Measurements from ENCODE around the gene ZNHIT1.
A peak's percentile ranks its signal among the peaks of the same experiment; 100 is the strongest.

The ZNHIT1 gene

DNA sequence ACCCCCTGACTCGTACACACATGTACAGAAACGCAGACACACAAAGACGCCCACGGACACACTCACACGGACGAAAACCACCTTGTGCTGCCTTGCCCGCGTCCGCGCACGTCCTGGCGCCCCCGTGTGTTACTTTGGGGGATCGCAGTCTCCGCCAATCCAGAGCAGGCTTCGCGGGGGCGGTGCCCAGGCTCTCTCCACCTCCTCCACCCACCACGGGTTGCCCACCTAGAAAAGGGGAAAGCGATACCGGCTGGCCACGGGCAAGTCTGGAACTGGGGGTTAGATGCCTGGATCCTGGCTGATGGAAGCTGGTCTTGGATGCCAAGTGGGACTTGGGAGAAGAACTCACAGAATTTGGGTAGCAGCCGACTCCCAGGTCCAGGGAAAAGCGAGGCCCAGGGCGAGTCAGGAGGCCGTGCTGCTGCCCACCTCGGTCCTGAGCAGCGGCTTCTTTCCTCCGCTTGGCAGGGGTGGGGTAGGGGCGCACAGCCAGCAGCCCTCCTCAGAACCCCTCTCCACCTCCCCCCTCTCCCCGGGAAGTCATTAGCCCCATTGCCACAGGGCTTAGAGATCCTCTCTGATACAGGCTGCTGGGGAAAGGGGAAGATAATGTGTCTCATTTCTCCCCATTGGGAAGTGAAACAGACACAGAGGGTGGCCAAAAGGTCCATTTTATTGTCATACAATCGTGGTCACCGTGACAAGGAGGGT is 48.0 kb upstream of the ZNHIT1 start:
- peaks cover 42% of the 10 kb centered on the region for H3K27me3 ChIP-seq (ENCODE audit: low read depth, low read length)
- H3K4me3 ChIP-seq (ENCODE audit: low read length) = peak overlapping the region; percentile 75
- no peaks in the 10 kb centered on the region for H3K79me2 ChIP-seq (ENCODE audit: low read length)
- H4K20me1 ChIP-seq (ENCODE audit: insufficient read depth, low read length) = no peaks in the 10 kb centered on the region
- no peaks in the 10 kb centered on the region for H3K36me3 ChIP-seq (replicated peaks; ENCODE audit: low read depth, low read length)
- H3K27ac ChIP-seq (ENCODE audit: low read length) = no peak overlapping the region
- TF ChIP-seq EZH2phosphoT487 (IDR thresholded peaks at IDR 0.05; ENCODE audit: low read depth) (no peak), CTCF (IDR thresholded peaks at IDR 0.05; ENCODE audit: low read depth, low read length) (peak; percentile 86)
- H3K9me3 ChIP-seq (ENCODE audit: insufficient read depth, low read length) = no peaks in the 10 kb centered on the region
- 0 out of 2 replicates have a peak overlapping the region, but pooled peaks have one; percentile 28 for H3K9ac ChIP-seq (ENCODE audit: low read length)
- peak overlapping the region; percentile 97 for H2AFZ ChIP-seq (ENCODE audit: low read depth, low read length)
- H3K4me2 ChIP-seq (ENCODE audit: low read length) = peak overlapping the region; percentile 99
- peaks cover 21% of the 10 kb centered on the region for H3K4me1 ChIP-seq (ENCODE audit: low read length)

DNA sequence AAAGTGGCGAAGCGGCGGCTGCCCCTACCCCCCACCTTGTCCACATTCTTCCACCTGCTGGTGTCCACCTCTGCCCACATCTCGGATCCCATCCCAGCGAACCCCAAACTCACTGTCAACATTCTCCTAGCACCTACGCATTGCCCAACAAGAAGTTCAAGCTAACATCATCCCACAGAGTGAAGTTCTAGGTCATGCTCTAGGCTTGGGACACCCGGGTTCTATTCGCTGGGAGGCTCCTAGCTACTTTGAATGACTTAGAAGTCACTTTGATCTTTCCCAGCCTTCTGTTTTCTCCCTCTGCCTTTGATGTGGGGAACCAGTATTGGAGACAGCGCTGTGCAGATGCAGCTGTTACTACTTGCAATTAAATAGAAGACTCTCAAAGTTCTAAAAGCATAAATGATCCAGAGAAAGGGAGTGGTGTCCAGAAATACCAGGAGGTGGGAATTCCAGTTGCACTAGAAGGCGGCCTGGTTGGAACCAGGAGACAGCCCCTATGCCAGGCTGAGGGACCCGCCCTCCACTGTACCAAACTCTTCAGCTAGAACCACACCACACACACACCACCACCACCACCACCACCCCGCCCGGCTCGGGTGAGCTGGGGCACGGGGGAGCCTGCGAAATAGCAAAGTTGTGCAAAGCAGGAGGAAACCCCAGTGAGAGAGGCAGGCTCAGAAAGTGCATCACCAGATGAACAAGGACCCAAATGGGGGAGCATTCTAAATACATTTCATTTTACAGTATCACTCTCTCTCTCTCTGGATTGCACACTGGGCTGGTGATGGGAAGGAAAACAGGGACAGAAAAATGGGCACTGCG is 47.1 kb upstream of the ZNHIT1 start:
- Histone ChIP-seq H4K20me1 (ENCODE audit: insufficient read depth, low read length) (no peaks in the 10 kb centered on the region), H3K4me1 (ENCODE audit: low read length) (peaks cover 21% of the 10 kb centered on the region), H3K9ac (ENCODE audit: low read length) (no peak overlapping the region), H2AFZ (ENCODE audit: low read depth, low read length) (no peak overlapping the region), H3K4me2 (ENCODE audit: low read length) (no peak overlapping the region), H3K27ac (ENCODE audit: low read length) (no peak overlapping the region), H3K79me2 (ENCODE audit: low read length) (no peaks in the 10 kb centered on the region), H3K4me3 (ENCODE audit: low read length) (no peak overlapping the region), H3K27me3 (ENCODE audit: low read depth, low read length) (peaks cover 42% of the 10 kb centered on the region), H3K9me3 (ENCODE audit: insufficient read depth, low read length) (no peaks in the 10 kb centered on the region), H3K36me3 (replicated peaks; ENCODE audit: low read depth, low read length) (no peaks in the 10 kb centered on the region)
- TF ChIP-seq EZH2phosphoT487 (IDR thresholded peaks at IDR 0.05; ENCODE audit: low read depth) (no peak), CTCF (IDR thresholded peaks at IDR 0.05; ENCODE audit: low read depth, low read length) (no peak)

- H3K4me1 ChIP-seq (ENCODE audit: low read length) = peaks cover 21% of the 10 kb centered on the region
- H3K4me3 ChIP-seq (ENCODE audit: low read length) = no peak overlapping the region
- H3K79me2 ChIP-seq (ENCODE audit: low read length) = no peaks in the 10 kb centered on the region
- no peaks in the 10 kb centered on the region for H4K20me1 ChIP-seq (ENCODE audit: insufficient read depth, low read length)
- no peaks in the 10 kb centered on the region for H3K36me3 ChIP-seq (replicated peaks; ENCODE audit: low read depth, low read length)
- H3K27me3 ChIP-seq (ENCODE audit: low read depth, low read length) = peaks cover 42% of the 10 kb centered on the region
- no peak overlapping the region for H3K4me2 ChIP-seq (ENCODE audit: low read length)
- H2AFZ ChIP-seq (ENCODE audit: low read depth, low read length) = no peak overlapping the region
- no peak for TF ChIP-seq EZH2phosphoT487 (IDR thresholded peaks at IDR 0.05; ENCODE audit: low read depth)
- no peak for TF ChIP-seq CTCF (IDR thresholded peaks at IDR 0.05; ENCODE audit: low read depth, low read length)
- H3K27ac ChIP-seq (ENCODE audit: low read length) = no peak overlapping the region
- no peak overlapping the region for H3K9ac ChIP-seq (ENCODE audit: low read length)
- H3K9me3 ChIP-seq (ENCODE audit: insufficient read depth, low read length) = no peaks in the 10 kb centered on the region
Measured at GRCh38 chr7:101171442-101171837, 46.5 kb upstream of the ZNHIT1 start.

Data from OCI-LY3 (cell line).